Measurements from ENCODE around the gene ARHGAP42. TPM values are rescaled to one million over a fixed set of nuclear protein-coding genes. Genes with fewer than 3 reads are reported as not detected.

Gene ARHGAP42
- polyA plus RNA-seq, 3 donors: 0.13 TPM; not detected in 2

DNA sequence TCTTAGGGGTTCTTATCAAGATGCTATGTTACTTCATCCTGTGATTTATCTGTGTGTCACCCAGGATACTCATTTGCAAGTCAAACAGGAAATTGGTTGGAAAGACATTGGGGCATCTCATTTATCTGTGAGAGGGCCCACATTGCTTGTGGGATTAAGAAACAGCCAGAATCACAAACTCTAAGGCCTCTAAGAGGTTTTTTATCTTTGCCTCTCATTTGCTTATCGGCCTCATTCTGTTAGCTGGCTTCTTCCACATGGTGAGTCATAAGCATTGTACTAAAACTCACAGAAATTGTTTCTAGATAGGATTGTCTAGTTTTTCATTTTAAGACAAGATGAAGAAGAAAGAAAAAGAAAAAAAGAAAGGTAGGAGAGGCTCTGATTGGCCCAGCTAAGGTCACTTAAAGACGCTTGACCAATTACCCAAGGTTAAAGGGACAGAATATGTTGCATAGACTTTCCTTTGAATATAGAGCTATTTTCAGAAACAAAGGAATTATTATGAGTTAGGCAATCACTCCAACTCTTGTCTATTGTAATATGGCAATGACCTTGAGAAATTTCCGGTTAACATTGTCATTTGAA is 121.9 kb downstream of the ARHGAP42 start:
- Histone ChIP-seq H3K27ac (ENCODE audit: low read depth in 1 of 2, low read length in 2 of 2) (no peak overlapping the region), H3K79me2 (ENCODE audit: insufficient read depth, low read length) (no peaks in the 10 kb centered on the region), H3K36me3 (replicated peaks in 1 of 2; ENCODE audit: control insufficient read depth in 1 of 2, insufficient read depth in 2 of 2, low read length in 2 of 2) (no peaks in the 10 kb centered on the region), H4K20me1 (ENCODE audit: insufficient read depth, low read length) (no peaks in the 10 kb centered on the region), H3K9ac (ENCODE audit: insufficient read depth, low read length, poor library complexity, severe bottlenecking) (no peak overlapping the region), H3K4me2 (replicated peaks; ENCODE audit: extremely low read depth, low read length, poor library complexity, severe bottlenecking) (no peak overlapping the region), H3K4me1 (ENCODE audit: control insufficient read depth in 1 of 2, insufficient read depth in 2 of 2, low read length in 2 of 2) (no peaks in the 10 kb centered on the region), H2AFZ (ENCODE audit: insufficient read depth, low read depth, low read length, poor library complexity, severe bottlenecking) (no peak overlapping the region), H3K27me3 (ENCODE audit: control insufficient read depth in 2 of 2, insufficient read depth in 2 of 2, low read length in 2 of 2) (no peaks in the 10 kb centered on the region), H3K4me3 (replicated peaks in 1 of 3; ENCODE audit: low read depth in 2 of 3, low read length in 3 of 3) (no peak overlapping the region), H3K9me3 (replicated peaks in 1 of 2; ENCODE audit: control insufficient read depth in 1 of 2, insufficient read depth in 1 of 2, low read length in 2 of 2) (peaks cover 0 to 4% of the 10 kb centered on the region in 2 donors)
- Mint-ChIP-seq H3K4me3 (no peak overlapping the region), H3K27ac (no peak overlapping the region), H3K9me3 (peaks cover 1 to 8% (median 3%) of the 10 kb centered on the region in 7 donors), H3K4me1 (no peaks in the 10 kb centered on the region), H3K27me3 (ENCODE audit: low read depth in 3 of 3) (no peaks in the 10 kb centered on the region), H3K36me3 (no peaks in the 10 kb centered on the region)
- no peak for DNase-seq
- 80% methylated on average over 1 of the region's 3 CpGs for WGBS (ENCODE audit: insufficient coverage)
- intact Hi-C loops (cut with micrococcal nuclease): no loop called here
- TF ChIP-seq, protein P1, sequence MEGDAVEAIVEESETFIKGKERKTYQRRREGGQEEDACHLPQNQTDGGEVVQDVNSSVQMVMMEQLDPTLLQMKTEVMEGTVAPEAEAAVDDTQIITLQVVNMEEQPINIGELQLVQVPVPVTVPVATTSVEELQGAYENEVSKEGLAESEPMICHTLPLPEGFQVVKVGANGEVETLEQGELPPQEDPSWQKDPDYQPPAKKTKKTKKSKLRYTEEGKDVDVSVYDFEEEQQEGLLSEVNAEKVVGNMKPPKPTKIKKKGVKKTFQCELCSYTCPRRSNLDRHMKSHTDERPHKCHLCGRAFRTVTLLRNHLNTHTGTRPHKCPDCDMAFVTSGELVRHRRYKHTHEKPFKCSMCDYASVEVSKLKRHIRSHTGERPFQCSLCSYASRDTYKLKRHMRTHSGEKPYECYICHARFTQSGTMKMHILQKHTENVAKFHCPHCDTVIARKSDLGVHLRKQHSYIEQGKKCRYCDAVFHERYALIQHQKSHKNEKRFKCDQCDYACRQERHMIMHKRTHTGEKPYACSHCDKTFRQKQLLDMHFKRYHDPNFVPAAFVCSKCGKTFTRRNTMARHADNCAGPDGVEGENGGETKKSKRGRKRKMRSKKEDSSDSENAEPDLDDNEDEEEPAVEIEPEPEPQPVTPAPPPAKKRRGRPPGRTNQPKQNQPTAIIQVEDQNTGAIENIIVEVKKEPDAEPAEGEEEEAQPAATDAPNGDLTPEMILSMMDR (IDR thresholded peaks at IDR 0.05): no peak

DNA sequence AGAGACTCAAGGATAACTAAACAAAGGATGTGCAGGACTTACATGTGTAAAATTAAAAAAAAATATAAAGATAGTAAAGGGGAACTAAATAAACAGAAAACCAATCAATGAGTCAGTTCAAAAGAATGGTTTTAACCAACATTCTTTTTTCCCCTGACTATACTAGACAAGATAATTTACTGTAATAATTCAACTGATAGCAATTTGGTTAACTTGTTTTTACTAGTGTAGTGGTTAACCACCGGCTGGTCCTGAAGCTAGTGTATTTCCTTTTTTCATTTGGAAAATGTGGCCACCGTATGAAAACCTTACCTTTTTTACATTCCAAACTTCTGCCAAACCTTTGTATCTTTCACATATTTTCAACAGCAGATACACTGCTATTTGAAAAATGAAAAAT is 123.1 kb downstream of the ARHGAP42 start:
- no peak for DNase-seq
- intact Hi-C loops (cut with micrococcal nuclease): no loop called here

More for the DNA sequence above, 123.1 kb downstream of the ARHGAP42 start:
- H3K27me3 Mint-ChIP-seq (ENCODE audit: low read depth in 3 of 3): no peaks in the 10 kb centered on the region
- no peak overlapping the region for H3K4me3 ChIP-seq (replicated peaks in 1 of 3; ENCODE audit: low read depth in 2 of 3, low read length in 3 of 3)
- H4K20me1 ChIP-seq (ENCODE audit: insufficient read depth, low read length): no peaks in the 10 kb centered on the region
- TF ChIP-seq, protein P1 (IDR thresholded peaks at IDR 0.05): no peak
- H3K36me3 ChIP-seq (replicated peaks in 1 of 2; ENCODE audit: control insufficient read depth in 1 of 2, insufficient read depth in 2 of 2, low read length in 2 of 2): no peaks in the 10 kb centered on the region
- H3K4me3 Mint-ChIP-seq: no peak overlapping the region
- H3K4me2 ChIP-seq (replicated peaks; ENCODE audit: extremely low read depth, low read length, poor library complexity, severe bottlenecking): no peak overlapping the region
- no peaks in the 10 kb centered on the region for H3K27me3 ChIP-seq (ENCODE audit: control insufficient read depth in 2 of 2, insufficient read depth in 2 of 2, low read length in 2 of 2)
- H3K79me2 ChIP-seq (ENCODE audit: insufficient read depth, low read length): no peaks in the 10 kb centered on the region
- H3K4me1 ChIP-seq (ENCODE audit: control insufficient read depth in 1 of 2, insufficient read depth in 2 of 2, low read length in 2 of 2): no peaks in the 10 kb centered on the region
- no peak overlapping the region for H3K27ac ChIP-seq (ENCODE audit: low read depth in 1 of 2, low read length in 2 of 2)
- H2AFZ ChIP-seq (ENCODE audit: insufficient read depth, low read depth, low read length, poor library complexity, severe bottlenecking): no peak overlapping the region
- no peak overlapping the region for H3K9ac ChIP-seq (ENCODE audit: insufficient read depth, low read length, poor library complexity, severe bottlenecking)
- H3K4me1 Mint-ChIP-seq: no peaks in the 10 kb centered on the region
- peaks cover 0 to 6% of the 10 kb centered on the region in 2 donors for H3K9me3 ChIP-seq (replicated peaks in 1 of 2; ENCODE audit: control insufficient read depth in 1 of 2, insufficient read depth in 1 of 2, low read length in 2 of 2)
- peaks cover 1 to 14% (median 9%) of the 10 kb centered on the region in 7 donors for H3K9me3 Mint-ChIP-seq
- no peak overlapping the region for H3K27ac Mint-ChIP-seq
- H3K36me3 Mint-ChIP-seq: no peaks in the 10 kb centered on the region
- WGBS (ENCODE audit: insufficient coverage): 60% methylated on average over 1 of the region's 2 CpGs

Data from CD14-positive monocyte (primary cell).